Measurements from ENCODE around the gene AKAP17A.

AKAP17A gene

DNA sequence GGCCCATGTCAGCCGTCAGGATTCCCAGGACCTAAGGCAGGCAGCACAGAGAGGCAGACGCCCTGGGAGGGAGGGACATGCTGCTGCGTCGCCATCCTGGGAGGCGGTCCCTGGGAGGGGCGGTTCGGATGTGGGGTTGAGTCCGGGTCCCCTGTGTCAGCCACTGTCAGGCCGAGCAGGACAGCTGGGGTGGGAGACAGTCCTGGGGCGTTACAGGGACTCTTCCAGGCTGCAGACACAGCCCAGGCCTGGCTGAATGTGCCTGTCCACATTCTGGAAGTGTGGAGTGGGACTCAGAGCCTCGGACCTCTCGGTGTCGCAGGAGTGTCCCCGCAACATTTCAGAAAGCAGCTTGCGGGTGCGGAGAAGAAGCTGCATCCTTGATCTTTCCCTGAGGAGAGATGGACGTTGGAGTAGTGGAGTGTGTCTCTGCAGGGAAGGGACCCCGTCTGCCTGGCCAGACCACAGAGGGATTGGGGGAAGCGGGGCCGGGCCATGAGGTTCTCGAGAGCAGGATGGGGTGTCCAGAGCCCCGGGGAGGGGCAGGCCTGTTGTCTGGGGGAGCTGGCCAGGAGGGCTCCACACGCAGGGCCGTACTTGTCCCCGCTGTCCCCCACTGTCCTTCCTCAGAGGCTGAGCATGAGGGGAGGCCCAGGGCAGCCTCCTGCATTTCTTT is 6.1 kb downstream of the AKAP17A start:
- H3K36me3 ChIP-seq, result peaks cover 92% of the 10 kb centered on the region
- H3K4me1 ChIP-seq (ENCODE audit: control insufficient read depth in 1 of 2, insufficient read depth in 1 of 2, low read depth in 1 of 2, low read length in 1 of 2), result peaks cover 12 to 13% of the 10 kb centered on the region in 2 experiments
- H3K27me3 ChIP-seq, result no peaks in the 10 kb centered on the region
- no peak overlapping the region for H3K27ac ChIP-seq
- H3K4me3 ChIP-seq (ENCODE audit: low read depth in 1 of 2, low read length in 1 of 2), result no peak overlapping the region
- no peaks in the 10 kb centered on the region for H3K9me3 ChIP-seq
- TF ChIP-seq, protein P1, sequence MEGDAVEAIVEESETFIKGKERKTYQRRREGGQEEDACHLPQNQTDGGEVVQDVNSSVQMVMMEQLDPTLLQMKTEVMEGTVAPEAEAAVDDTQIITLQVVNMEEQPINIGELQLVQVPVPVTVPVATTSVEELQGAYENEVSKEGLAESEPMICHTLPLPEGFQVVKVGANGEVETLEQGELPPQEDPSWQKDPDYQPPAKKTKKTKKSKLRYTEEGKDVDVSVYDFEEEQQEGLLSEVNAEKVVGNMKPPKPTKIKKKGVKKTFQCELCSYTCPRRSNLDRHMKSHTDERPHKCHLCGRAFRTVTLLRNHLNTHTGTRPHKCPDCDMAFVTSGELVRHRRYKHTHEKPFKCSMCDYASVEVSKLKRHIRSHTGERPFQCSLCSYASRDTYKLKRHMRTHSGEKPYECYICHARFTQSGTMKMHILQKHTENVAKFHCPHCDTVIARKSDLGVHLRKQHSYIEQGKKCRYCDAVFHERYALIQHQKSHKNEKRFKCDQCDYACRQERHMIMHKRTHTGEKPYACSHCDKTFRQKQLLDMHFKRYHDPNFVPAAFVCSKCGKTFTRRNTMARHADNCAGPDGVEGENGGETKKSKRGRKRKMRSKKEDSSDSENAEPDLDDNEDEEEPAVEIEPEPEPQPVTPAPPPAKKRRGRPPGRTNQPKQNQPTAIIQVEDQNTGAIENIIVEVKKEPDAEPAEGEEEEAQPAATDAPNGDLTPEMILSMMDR (IDR thresholded peaks at IDR 0.05), result no peak

DNA sequence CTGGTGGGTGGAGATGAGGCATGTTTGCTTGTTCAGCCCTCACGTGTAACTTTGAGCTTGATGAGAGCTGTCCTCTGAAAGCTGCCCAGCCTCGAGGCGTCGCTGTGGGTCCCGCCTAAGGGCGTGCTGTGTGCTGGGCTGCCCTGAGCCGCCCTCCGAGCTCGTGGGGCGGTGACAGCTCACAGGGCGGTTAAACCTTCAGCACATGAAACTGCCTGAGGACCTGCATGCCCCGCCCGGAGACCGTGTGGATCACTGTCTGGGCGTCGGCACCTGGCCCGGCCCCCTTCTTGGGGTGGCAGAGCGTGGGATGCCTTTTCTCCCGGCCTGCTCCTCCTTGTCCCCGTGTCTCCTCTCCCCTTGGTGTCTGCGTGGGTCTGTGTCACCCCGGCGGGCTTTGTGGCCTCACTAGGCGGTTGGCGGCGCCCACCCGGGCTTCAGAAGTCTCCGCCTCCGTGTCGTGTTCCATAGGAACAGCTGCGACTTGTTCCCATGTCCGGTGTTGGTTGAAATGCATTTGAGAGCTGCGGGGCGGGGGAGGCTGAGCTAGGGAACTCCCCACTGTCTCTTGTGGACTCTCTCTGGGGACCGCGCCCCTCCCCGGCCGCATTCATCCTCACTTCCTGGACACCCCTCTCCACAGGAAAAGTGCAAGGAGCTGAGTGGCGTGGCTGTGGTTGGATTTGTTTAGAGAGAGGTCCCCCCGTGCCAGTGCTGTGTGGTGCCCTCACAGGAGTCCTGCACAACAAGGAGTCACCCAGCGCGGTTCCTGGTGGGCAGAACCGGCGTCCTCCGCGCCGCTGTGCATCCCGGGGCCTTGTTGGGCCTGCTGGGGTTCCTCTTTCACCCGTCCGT is 6.8 kb downstream of the AKAP17A start:
- H3K36me3 ChIP-seq, result peaks cover 98% of the 10 kb centered on the region
- TF ChIP-seq, protein P1 (IDR thresholded peaks at IDR 0.05), result no peak
- no peak overlapping the region for H3K4me3 ChIP-seq (ENCODE audit: low read depth in 1 of 2, low read length in 1 of 2)
- no peak overlapping the region for H3K27ac ChIP-seq
- peaks cover 4 to 6% of the 10 kb centered on the region in 2 experiments for H3K4me1 ChIP-seq (ENCODE audit: control insufficient read depth in 1 of 2, insufficient read depth in 1 of 2, low read depth in 1 of 2, low read length in 1 of 2)
- no peaks in the 10 kb centered on the region for H3K27me3 ChIP-seq
- no peaks in the 10 kb centered on the region for H3K9me3 ChIP-seq

- no peaks in the 10 kb centered on the region for H3K27me3 ChIP-seq
- H3K27ac ChIP-seq, result no peak overlapping the region
- H3K36me3 ChIP-seq, result peaks cover 97% of the 10 kb centered on the region
- no peaks in the 10 kb centered on the region for H3K4me1 ChIP-seq (ENCODE audit: control insufficient read depth in 1 of 2, insufficient read depth in 1 of 2, low read depth in 1 of 2, low read length in 1 of 2)
- no peak overlapping the region for H3K4me3 ChIP-seq (ENCODE audit: low read depth in 1 of 2, low read length in 1 of 2)
- TF ChIP-seq, protein P1 (IDR thresholded peaks at IDR 0.05), result no peak
- H3K9me3 ChIP-seq, result no peaks in the 10 kb centered on the region
These were observed 7.7 kb downstream of the AKAP17A start for GRCh38 chrX:1598876-1599790.

DNA sequence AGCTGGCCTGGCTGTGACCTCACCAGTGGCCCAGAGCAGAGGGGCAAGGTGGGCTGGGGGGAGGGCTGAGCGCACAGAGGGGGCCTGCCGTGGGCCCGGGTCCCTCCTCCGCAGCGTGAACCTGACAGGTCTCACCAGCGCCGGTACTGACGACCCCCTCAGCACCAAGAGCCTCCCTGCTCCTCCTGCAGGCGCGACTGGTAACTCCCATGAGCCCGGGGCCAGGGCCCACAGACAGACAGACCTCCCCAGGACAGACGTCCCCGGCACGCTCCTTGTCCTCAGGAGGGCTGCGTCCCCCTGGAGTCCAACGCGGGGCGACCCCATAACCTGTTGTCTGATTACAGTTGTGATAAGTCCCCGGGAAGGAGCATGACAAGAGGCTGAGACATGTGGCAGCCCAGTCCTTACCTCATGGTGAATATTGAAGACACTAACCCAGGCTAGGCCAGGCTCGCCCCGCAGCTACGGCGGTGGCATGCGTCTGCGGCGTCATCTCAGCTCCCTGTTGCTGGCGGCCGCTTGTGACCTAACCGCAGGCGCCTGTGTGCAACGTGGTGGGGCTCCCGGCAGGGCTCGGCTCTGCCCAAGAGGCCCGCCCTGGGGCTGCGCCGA is 8.5 kb downstream of the AKAP17A start:
- TF ChIP-seq, protein P1 (IDR thresholded peaks at IDR 0.05), result no peak
- H3K27me3 ChIP-seq, result no peaks in the 10 kb centered on the region
- no peaks in the 10 kb centered on the region for H3K4me1 ChIP-seq (ENCODE audit: control insufficient read depth in 1 of 2, insufficient read depth in 1 of 2, low read depth in 1 of 2, low read length in 1 of 2)

More for the DNA sequence above, 8.5 kb downstream of the AKAP17A start:
- H3K36me3 ChIP-seq, result peaks cover 91% of the 10 kb centered on the region
- no peak overlapping the region for H3K27ac ChIP-seq
- H3K4me3 ChIP-seq (ENCODE audit: low read depth in 1 of 2, low read length in 1 of 2), result no peak overlapping the region
- no peaks in the 10 kb centered on the region for H3K9me3 ChIP-seq
